H9 (cell line): Measurements from ENCODE around the gene CDC5L. TPM values are rescaled to one million over a fixed set of nuclear protein-coding genes. Genes with fewer than 3 reads are reported as not detected.

ENCODE experiments used
- DNase-seq: peaks from one replicate; pipeline ENCODE4 v3.0.0-alpha.2; 2017
- H2AFZ ChIP-seq: one replicate; pipeline ENCODE4 v1.6.1; 2013; ENCODE audit warnings: mild to moderate bottlenecking, low read length, control low read depth, moderate library complexity
- H2AK5ac ChIP-seq: 2 replicates; pipeline ENCODE4 v1.6.1; 2013; ENCODE audit warnings: low read length, control low read depth, mixed read lengths; ENCODE audit not compliant: insufficient read length
- H2BK120ac ChIP-seq: one replicate; pipeline ENCODE4 v1.6.1; 2013; ENCODE audit warnings: low read depth, mild to moderate bottlenecking, low read length, control low read depth, inconsistent platforms; ENCODE audit not compliant: poor library complexity, severe bottlenecking
- H2BK12ac ChIP-seq: 2 replicates; pipeline ENCODE4 v1.6.1; 2013; ENCODE audit warnings: low read length, control low read depth, mixed read lengths, low read depth; ENCODE audit not compliant: insufficient read length
- H2BK15ac ChIP-seq: 2 replicates; pipeline ENCODE4 v1.6.1; 2013; ENCODE audit warnings: low read depth, low read length, control low read depth
- H2BK20ac ChIP-seq: one replicate; pipeline ENCODE4 v1.6.1; 2013; ENCODE audit warnings: low read depth, mild to moderate bottlenecking, low read length, control low read depth, inconsistent platforms; ENCODE audit not compliant: poor library complexity, severe bottlenecking
- H2BK5ac ChIP-seq: 2 replicates; pipeline ENCODE4 v1.6.1; 2013; ENCODE audit warnings: low read length, control low read depth, mixed read lengths; ENCODE audit not compliant: insufficient read length
- H3K14ac ChIP-seq: 2 replicates; pipeline ENCODE4 v1.6.1; 2013; ENCODE audit warnings: low read length, control low read depth; ENCODE audit not compliant: insufficient read depth
- H3K18ac ChIP-seq: 2 replicates; pipeline ENCODE4 v1.6.1; 2013; ENCODE audit warnings: low read depth, mild to moderate bottlenecking, mixed read lengths, low read length, control low read depth; ENCODE audit not compliant: insufficient read length
- H3K23ac ChIP-seq: 2 replicates; pipeline ENCODE4 v1.6.1; 2013; ENCODE audit warnings: low read length, control low read depth, mixed read lengths, low read depth; ENCODE audit not compliant: insufficient read length
- H3K23me2 ChIP-seq: 2 replicates; pipeline ENCODE4 v1.6.1; 2013; ENCODE audit warnings: low read depth, mild to moderate bottlenecking, mixed read lengths, low read length, control low read depth; ENCODE audit not compliant: insufficient read length, poor library complexity, severe bottlenecking
- H3K27ac ChIP-seq: 2 replicates; pipeline ENCODE4 v1.5.1; 2013; ENCODE audit warnings: low read length, control low read depth, mixed read lengths, low read depth; ENCODE audit not compliant: insufficient read length
- H3K27me3 ChIP-seq: 2 replicates; pipeline ENCODE4 v1.6.1; 2013; ENCODE audit warnings: low read length, control low read depth, inconsistent platforms; ENCODE audit not compliant: insufficient read depth
- H3K4ac ChIP-seq: 2 replicates; pipeline ENCODE4 v1.6.1; 2013; ENCODE audit warnings: low read depth, mild to moderate bottlenecking, control low read depth, inconsistent platforms, low read length, moderate library complexity
- H3K4me1 ChIP-seq: 2 replicates; pipeline ENCODE4 v1.6.1; 2013; ENCODE audit warnings: low read length, control low read depth, inconsistent platforms; ENCODE audit not compliant: insufficient read depth
- H3K4me2 ChIP-seq: 2 replicates; pipeline ENCODE4 v1.6.1; 2013; ENCODE audit warnings: low read length, control low read depth, mixed read lengths; ENCODE audit not compliant: insufficient read length, insufficient read depth
- H3K56ac ChIP-seq: 2 replicates; pipeline ENCODE4 v1.6.1; 2013; ENCODE audit warnings: low read depth, mild to moderate bottlenecking, mixed read lengths, low read length, control low read depth; ENCODE audit not compliant: insufficient read length
- H3K79me1 ChIP-seq: 2 replicates; pipeline ENCODE4 v1.6.1; 2013; ENCODE audit warnings: low read depth, mild to moderate bottlenecking, moderate library complexity, low read length, control low read depth, inconsistent platforms; ENCODE audit not compliant: insufficient read depth, poor library complexity, severe bottlenecking
- H3K79me2 ChIP-seq: 2 replicates; pipeline ENCODE4 v1.6.1; 2013; ENCODE audit warnings: low read length, control low read depth, inconsistent platforms; ENCODE audit not compliant: insufficient read depth
- H3K9ac ChIP-seq: 2 replicates; pipeline ENCODE4 v1.6.1; 2013; ENCODE audit warnings: low read length, control low read depth, mixed read lengths; ENCODE audit not compliant: insufficient read length; ENCODE audit errors: extremely low read depth
- H3K9me3 ChIP-seq: one replicate; pipeline ENCODE4 v1.6.1; 2013; ENCODE audit warnings: low read depth, low read length, inconsistent platforms; ENCODE audit not compliant: control insufficient read depth
- H3T11ph ChIP-seq: one replicate; pipeline ENCODE4 v1.6.1; 2013; ENCODE audit warnings: mild to moderate bottlenecking, low read length, control low read depth, inconsistent platforms
- H4K20me1 ChIP-seq: one replicate; pipeline ENCODE4 v1.6.1; 2013; ENCODE audit not compliant: control insufficient read depth, insufficient read length, insufficient read depth
- H4K5ac ChIP-seq: 2 replicates; pipeline ENCODE4 v1.6.1; 2013; ENCODE audit warnings: low read depth, mild to moderate bottlenecking, mixed read lengths, low read length, control low read depth; ENCODE audit not compliant: insufficient read length
- H4K8ac ChIP-seq: replicated peaks from 2 replicates; pipeline ENCODE4 v1.6.1; 2013; ENCODE audit warnings: low read length, control low read depth, mixed read lengths, low read depth; ENCODE audit not compliant: insufficient read length
- H4K91ac ChIP-seq: 2 replicates; pipeline ENCODE4 v1.6.1; 2013; ENCODE audit warnings: low read depth, mild to moderate bottlenecking, moderate library complexity, mixed read lengths, low read length, control low read depth; ENCODE audit not compliant: insufficient read length
- H3K27ac Mint-ChIP-seq, 3 experiments: 2 replicates in 2 of 3; 3 replicates in 1 of 3; pipeline ENCODE4 v1.8.0; 2020 to 2021; ENCODE audit warnings: mixed read lengths in 3 of 3, mild to moderate bottlenecking in 1 of 3, moderate library complexity in 1 of 3
- H3K27me3 Mint-ChIP-seq: 2 replicates; pipeline ENCODE4 v1.8.0; 2021; ENCODE audit warnings: low read depth, mild to moderate bottlenecking, moderate library complexity, mixed read lengths
- H3K36me3 Mint-ChIP-seq, 3 experiments: 2 replicates in 2 of 3; 3 replicates in 1 of 3; pipeline ENCODE4 v1.8.0; 2020 to 2021; ENCODE audit warnings: low read depth in 3 of 3, mixed read lengths in 3 of 3; ENCODE audit not compliant: insufficient read depth in 1 of 3
- H3K4me1 Mint-ChIP-seq, 2 experiments: 2 replicates each; pipeline ENCODE4 v1.8.0; 2020; ENCODE audit warnings: mixed read lengths in 2 of 2
- H3K4me3 Mint-ChIP-seq, 2 experiments: 2 replicates in 1 of 2; 3 replicates in 1 of 2; pipeline ENCODE4 v1.8.0; 2020 to 2021; ENCODE audit warnings: mild to moderate bottlenecking in 2 of 2, mixed read lengths in 2 of 2, moderate library complexity in 1 of 2
- H3K9me3 Mint-ChIP-seq, 2 experiments: 2 replicates in 1 of 2; 3 replicates in 1 of 2; pipeline ENCODE4 v1.8.0; 2020; ENCODE audit warnings: mild to moderate bottlenecking in 2 of 2, mixed read lengths in 2 of 2, moderate library complexity in 1 of 2
- WGBS: extraction: QIAGEN DNeasy Blood & Tissue Kit; methylation state at CpG from one replicate; pipeline ENCODE4 v1.1.7; 2013; ENCODE audit warnings: missing lambda C conversion rate, low lambda C conversion rate, mixed read lengths; ENCODE audit not compliant: insufficient read length; ENCODE audit errors: extremely low coverage; 5-methylcytosine and 5-hydroxymethylcytosine counted together
- total RNA-seq: library from RNA; stranded (reverse); gene quantifications from 2 replicates; pipeline ENCODE4 v1.2.1, GENCODE V29; 2021
- TF ChIP-seq, protein P1 (sequence below): fragments of 200-600 bp; sonication (generic); conservative IDR thresholded peaks from 3 replicates; pipeline ENCODE4 v1.8.0; 2021; ENCODE audit warnings: antibody characterized with exemption, mild to moderate bottlenecking

CDC5L gene
- total RNA-seq, 1 experiment from 2014 or later = 34.3 TPM

DNA sequence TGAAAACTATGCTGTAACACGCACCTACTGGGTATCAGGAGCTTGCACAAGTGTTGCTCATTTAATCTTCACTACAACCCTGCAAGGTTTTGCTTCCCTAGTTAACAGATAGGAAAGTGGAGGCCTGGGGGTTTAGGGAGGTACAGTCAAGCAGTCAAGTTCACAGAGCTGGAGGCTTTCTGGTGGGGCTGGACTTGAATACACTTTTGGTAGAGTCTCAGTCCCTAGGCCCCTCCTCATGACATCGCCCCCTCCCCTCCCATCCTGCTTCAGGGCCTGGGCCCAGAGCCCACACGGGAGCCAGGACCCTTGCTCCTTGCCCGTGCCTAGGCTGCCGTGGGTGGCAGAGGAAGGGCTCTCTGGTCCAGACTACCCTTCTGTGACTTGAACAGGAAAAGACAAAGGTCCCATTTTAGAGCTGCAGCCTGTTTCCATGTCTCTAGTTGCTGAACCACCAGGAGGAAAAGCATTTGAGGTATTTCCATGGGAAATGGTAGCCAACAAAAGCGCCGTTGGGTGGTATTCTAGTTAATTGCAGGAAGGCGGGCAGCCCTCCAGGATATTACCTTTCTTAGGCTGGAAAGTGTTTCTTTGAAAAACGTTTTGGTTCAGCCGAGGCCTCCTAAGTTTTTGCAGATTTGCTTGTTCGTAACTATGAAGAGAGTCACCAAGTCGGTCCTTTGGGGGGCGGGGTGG, 84.9 kb downstream of the CDC5L start:
- Histone ChIP-seq H3K9me3 (no peaks in the 10 kb centered on the region), H3K79me1 (no peaks in the 10 kb centered on the region), H3K4me1 (peaks cover 4% of the 10 kb centered on the region; the same call in 1 of the 2 replicates), H3K14ac (peak overlapping the region; percentile 29; the same call in 1 of the 2 replicates), H3K9ac (no peak overlapping the region), H4K8ac (no peak overlapping the region), H3K27ac (no peak overlapping the region), H2AFZ (no peak overlapping the region), H3K18ac (no peak overlapping the region), H3T11ph (no peak overlapping the region), H2BK12ac (no peak overlapping the region), H3K56ac (no peak overlapping the region), H3K4ac (no peak overlapping the region), H4K91ac (no peak overlapping the region), H3K4me2 (no peak overlapping the region), H2BK120ac (no peak overlapping the region), H2AK5ac (no peak overlapping the region), H2BK20ac (no peak overlapping the region), H4K5ac (no peak overlapping the region), H3K23ac (no peak overlapping the region), H4K20me1 (no peaks in the 10 kb centered on the region), H3K79me2 (no peaks in the 10 kb centered on the region), H3K27me3 (no peaks in the 10 kb centered on the region), H3K23me2 (no peaks in the 10 kb centered on the region), H2BK5ac (no peak overlapping the region), H2BK15ac (no peak overlapping the region)
- Mint-ChIP-seq H3K4me1 (peaks cover 22 to 32% of the 10 kb centered on the region in 2 experiments), H3K27ac (peak overlapping the region in 1 of 3 experiments; percentile 92; a peak in 4 of 7 replicates), H3K36me3 (no peaks in the 10 kb centered on the region), H3K4me3 (peak overlapping the region in 1 of 2 experiments; percentile 31; a peak in 1 of 5 replicates), H3K9me3 (no peaks in the 10 kb centered on the region), H3K27me3 (peaks cover 4% of the 10 kb centered on the region; the same call in 1 of the 2 replicates)
- no CpG with 5 or more reads among the region's 13 CpGs for WGBS
- DNase-seq = peak; percentile 55
- TF ChIP-seq, protein P1, sequence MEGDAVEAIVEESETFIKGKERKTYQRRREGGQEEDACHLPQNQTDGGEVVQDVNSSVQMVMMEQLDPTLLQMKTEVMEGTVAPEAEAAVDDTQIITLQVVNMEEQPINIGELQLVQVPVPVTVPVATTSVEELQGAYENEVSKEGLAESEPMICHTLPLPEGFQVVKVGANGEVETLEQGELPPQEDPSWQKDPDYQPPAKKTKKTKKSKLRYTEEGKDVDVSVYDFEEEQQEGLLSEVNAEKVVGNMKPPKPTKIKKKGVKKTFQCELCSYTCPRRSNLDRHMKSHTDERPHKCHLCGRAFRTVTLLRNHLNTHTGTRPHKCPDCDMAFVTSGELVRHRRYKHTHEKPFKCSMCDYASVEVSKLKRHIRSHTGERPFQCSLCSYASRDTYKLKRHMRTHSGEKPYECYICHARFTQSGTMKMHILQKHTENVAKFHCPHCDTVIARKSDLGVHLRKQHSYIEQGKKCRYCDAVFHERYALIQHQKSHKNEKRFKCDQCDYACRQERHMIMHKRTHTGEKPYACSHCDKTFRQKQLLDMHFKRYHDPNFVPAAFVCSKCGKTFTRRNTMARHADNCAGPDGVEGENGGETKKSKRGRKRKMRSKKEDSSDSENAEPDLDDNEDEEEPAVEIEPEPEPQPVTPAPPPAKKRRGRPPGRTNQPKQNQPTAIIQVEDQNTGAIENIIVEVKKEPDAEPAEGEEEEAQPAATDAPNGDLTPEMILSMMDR = no peak
